ENCODE data around the gene BRME1.
"Not testable (repeated sequence)": the region's sequence is repeated elsewhere in the genome, so short reads cannot be mapped to it uniquely, and the experiment has no call there.

- TF ChIP-seq POLR2A (IDR thresholded peaks at IDR 0.05; ENCODE audit: low read depth); CTCF (IDR thresholded peaks at IDR 0.05): not testable (repeated sequence)
Measured at GRCh38 chr19:13852171-13852707, 53.7 kb downstream of the BRME1 start.

All from esophagus muscularis mucosa (tissue), 3 donors.